Measurements from ENCODE around the gene CCDC77.

Gene CCDC77

DNA sequence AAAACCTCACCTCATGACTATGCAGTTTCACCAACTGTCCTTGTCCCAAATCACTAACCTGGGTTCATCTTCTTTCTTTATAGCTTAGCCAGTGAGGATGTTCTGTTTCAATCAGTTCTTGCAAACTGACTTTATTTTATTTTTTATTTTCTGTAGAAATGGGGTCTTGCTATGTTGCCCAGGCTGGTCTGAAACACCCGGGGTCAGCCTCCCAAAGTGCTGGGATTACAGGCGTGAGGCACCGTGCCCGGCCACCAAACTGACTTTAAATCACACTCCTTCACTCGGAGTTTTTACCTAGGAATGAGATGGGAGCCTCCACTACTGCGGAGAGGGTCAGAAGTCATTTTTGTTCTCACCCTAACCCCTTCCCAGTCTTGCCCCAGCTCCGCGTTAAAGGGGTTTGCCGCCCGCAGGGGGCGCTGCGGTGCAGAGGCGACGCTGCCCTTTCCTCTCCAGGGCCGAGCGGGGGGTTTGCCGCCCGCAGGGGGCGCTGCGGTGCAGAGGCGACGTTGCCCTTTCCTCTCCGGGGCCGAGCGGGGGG lies 51.3 kb downstream of the CCDC77 start:
- DNase-seq = no peak

DNA sequence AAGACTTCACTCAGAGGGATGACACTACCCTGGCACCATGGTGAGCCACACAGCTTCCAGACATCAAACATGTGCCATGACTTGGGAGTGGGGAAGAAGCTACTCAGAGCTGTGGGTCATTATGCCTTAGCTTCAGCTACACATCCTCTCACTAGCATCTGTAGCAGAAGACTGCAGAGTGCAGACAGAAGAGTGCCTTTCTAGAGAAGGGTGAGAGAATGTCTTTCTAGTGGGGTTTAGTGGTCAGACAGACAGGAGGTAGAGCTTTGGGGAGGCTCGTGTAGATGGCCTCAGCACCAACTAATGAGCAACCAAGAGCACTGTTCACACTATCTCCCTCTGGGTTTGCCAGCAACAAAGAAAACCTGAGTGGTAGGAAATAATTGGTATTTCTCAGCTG lies 53.4 kb downstream of the CCDC77 start:
- DNase-seq = no peak

- DNase-seq = no peak
Measured at GRCh38 chr12:455821-456220, 54.4 kb downstream of the CCDC77 start.

DNA sequence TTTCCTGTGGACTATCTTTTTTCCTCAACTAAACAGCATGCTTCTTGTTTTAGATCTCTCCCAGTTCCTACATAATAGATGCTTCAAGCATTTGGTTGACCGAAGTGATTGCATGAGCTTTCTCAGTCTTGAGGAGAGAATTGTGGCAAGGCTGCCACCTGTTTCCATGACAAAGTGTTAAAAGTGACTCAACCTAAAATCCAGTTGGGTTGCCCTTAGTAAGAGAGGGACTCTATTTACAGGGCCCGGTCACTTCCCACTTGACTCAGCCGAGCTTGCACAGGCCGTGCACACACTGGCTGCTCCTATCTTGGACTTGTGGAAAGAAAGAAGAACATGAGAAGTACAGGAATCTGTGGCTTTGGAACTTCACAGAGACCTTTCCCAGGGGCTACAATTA lies 56.2 kb downstream of the CCDC77 start:
- no peak for DNase-seq

DNA sequence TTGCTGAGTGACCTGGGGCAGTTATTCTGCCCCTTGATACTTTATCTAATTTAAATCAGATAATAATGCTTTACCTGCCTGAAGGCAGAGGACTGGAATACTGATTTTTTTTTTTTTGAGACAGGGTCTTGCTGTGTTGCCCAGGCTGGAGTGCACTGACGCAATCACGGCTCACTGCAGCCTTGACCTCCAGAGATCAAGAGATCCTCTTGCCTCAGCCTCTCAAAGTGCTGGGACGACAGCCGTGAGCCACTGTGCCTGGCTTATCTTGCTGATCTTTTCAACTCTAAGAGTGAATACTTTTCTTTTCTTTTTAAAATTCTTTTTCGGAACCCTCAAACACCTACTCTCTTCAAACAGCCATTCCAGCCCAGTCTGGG lies 57.6 kb downstream of the CCDC77 start:
- no peak for DNase-seq

DNA sequence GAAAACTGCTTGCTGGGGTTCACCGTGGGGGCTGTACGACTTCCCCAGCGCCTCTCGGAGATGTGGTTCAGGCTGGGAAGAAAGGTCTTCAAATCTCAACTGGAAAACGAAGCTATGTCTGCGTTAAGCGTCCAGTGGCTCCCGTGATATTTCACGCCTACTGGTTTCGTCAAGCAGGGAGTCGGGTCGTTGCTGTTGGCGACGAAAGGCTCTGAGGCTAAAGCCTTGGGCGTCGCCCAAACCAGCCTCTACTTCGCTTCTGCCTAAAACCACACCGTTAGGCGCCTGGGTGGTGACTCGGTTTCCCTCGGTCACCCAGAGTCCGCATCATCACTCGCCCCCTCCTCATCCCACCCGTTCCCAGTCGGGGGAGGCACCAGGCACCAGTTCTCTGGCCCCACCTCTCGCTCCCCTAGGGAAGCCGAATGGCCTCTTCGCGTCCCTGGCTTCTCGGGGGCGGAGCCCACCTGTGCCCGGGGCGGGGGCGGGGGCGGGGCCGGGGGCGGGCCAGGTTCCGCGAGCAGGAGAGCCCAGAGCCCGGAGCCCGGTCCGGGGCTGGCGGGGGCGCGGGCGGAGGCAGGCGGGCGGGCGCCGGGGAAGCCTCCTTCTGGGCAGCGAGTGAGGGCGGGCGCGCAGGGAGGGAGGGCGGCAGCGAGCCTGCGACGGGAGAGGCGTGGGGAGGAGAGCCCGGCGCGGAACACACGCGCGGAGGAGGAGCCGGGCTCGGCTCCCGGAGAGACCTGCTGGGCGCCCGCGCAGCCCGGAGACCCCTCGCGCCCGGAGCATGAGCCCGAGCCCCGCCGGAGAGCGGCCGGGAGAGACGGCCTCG lies 58.2 kb downstream of the CCDC77 start, which contains the start of gene B4GALNT3:
Gene B4GALNT3 (plus strand): TSS at position 510 of the 829 bp plus-strand sequence. CDS start 438 bp downstream, outside the sequence.
- peak; percentile 73 for DNase-seq

- peak; percentile 47 for DNase-seq
Measured at GRCh38 chr12:460261-461230, 59.1 kb downstream of the CCDC77 start.

- DNase-seq = peak; percentile 16
Measured at GRCh38 chr12:461425-461824, 60.0 kb downstream of the CCDC77 start.

GRCh38 chr12:462936-463705 lies 61.7 kb downstream of the CCDC77 start:
- no peak for DNase-seq

- DNase-seq = peak; percentile 46
Measured at GRCh38 chr12:464484-465267, 63.2 kb downstream of the CCDC77 start.

DNA sequence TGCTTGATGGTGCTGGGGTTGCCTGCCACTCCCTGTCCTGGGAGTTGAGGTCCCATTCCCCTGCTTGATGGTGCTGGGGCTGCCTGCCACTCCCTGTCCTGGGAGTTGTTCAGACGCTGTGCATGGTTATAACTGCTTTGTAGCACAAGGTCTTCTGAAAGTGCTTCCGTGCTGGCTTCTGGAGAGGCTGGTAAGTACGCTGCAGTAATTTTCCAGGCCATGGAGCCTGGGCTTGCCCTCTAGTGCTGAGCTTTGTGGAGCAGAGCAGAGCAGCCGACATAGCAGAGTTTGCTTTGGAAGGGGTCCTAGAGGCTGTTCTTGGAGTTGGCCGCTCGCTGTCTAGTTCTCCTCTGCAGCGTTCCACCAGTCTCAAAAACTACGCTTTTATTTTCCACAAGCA lies 64.6 kb downstream of the CCDC77 start:
- peak; percentile 20 for DNase-seq

DNA sequence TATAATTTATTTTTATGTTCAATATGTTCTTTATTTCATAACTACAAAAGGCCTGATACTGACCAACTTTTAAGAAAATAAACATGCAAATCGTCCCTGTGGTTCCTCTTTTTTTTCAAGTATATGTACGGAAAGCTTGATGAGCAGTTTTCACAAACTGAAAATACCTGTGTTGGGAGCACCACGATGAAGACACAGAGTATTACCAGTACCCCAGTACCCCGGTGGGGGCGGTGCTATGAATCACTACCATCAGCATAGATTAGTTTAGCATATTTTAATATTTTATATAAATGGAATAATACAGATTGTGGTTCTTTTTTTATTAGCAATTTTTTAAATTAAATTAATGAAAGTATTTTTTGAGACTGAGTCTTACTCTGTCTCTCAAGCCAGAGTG lies 65.3 kb downstream of the CCDC77 start:
- no peak for DNase-seq

DNA sequence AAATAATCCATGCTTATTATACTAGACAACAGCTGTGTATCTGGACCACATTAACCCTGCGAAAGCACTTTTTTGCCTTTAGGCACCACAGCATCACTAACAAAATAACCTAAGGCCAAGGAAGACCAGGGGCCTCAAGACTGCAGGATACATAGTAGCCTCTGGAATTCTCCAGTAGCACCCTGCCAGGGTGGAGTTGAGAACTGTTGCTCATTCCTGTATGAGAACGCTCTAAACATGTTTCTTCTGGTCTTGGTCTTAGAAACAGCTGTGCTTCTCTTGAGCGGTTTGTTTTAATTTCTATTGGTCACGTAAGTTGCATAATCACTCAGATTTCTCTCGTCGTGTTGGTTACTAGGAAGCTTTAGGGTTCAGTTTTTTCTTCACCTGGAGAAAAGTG lies 66.1 kb downstream of the CCDC77 start:
- DNase-seq = no peak

DNA sequence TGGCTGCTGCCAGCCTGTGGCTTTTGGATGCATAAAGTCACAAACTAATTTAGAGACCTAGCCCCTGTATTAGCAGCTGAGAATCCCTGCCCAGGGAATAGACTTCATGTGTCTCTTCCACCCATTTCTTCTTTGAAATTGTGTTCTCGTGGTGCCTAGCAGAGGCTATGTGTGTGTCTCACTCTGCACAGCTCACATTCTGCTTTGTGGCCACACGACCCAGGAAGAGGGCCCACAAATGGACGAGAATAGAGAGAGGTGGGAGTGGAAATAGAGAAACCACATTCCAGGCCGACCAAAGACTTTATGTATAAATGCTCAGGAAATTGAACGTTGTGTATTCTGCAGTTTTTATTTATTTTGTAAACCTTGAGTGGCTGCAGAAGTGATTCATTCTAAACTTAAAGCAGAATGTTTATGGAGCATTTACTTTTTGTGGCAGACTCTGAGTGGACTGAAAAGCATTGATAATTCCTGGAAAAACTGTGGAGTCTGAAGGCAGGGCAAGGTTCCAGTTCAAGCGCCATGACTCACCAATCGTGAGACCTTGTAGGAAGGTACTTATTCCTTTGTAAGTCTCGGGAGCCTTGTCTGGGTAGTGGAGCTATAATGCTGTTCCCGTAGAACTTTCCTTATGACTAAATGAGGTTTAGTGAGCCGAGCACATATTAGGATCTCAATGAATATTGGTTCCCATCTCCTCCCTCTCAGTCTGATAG lies 67.4 kb downstream of the CCDC77 start:
- no peak for DNase-seq

DNA sequence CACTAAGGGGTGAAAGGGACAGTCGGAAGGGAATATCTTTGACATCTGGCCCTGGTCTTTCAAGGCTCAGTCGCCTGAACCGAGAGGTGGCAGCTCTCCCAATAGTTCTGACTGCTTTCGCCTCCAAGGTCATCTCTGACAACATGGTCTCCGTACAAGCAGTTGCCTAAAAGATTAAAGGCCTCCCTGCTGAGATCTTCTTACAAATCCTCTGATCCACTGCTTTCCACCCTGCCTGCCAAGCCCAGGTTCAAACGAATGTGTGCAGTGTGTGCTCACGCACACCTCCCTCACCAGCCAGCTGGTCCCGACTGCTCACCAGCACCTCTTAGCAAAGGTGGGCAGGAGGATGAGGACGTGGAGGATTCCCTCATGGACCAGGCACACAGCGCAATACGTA lies 68.7 kb downstream of the CCDC77 start:
- DNase-seq = no peak

- no peak for DNase-seq
Measured at GRCh38 chr12:473198-473597, 71.8 kb downstream of the CCDC77 start.

DNA sequence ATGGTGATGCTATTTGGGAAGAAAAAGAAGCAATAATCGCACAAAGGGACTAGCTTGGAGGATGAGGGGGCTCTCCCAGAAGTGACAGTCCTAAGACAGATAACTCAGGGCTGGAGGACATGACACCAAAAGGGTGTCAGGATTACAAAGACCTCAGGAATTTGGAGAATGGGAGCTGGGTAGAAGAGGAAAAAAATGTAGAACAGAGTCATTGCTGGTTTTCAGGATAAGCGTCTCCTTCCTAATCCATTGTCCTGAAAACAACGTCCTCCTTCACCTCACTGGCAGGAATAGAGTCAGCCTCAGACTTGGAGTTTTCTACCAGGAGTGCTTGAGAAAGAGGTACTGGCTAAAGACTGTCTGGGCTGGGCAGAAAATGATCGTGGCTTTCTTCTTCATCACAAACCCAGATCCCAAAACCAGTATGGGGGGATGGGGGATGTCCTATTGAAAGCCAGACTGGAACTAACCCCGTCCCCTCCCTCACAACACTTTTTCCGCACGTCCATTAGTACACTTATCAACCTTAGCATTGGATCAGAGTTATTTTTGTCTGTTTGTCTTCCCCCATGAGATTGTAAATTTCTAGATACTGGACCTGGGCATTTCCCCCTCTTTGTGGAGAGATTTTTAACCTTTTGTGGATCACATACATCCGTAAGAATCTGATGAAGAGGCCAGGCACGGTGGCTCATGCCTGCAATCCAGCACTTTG lies 72.6 kb downstream of the CCDC77 start:
- no peak for DNase-seq

- no peak for DNase-seq
Measured at GRCh38 chr12:475286-475685, 73.8 kb downstream of the CCDC77 start.

DNA sequence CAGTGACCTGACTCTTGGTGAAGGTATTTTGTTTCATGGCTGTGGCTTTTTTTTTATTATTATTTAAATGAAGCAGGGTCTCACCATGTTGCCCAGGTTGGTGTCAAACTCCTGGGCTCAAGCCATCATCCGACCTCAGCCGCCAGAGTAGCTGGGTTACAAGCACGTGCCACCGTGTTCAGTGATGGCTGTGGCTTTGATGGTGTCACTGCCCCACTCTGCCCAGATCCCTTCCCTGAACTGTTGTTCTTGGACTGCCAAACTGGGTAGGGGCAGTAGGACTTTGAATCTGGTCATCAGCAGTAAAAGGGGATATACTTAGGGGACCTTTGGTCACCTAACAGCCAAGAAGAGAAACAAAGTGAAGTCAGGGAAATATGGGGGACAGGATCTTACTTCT lies 77.7 kb downstream of the CCDC77 start:
- DNase-seq = no peak
